Measurements from ENCODE around the gene BMAL2.

The BMAL2 gene, protein sequence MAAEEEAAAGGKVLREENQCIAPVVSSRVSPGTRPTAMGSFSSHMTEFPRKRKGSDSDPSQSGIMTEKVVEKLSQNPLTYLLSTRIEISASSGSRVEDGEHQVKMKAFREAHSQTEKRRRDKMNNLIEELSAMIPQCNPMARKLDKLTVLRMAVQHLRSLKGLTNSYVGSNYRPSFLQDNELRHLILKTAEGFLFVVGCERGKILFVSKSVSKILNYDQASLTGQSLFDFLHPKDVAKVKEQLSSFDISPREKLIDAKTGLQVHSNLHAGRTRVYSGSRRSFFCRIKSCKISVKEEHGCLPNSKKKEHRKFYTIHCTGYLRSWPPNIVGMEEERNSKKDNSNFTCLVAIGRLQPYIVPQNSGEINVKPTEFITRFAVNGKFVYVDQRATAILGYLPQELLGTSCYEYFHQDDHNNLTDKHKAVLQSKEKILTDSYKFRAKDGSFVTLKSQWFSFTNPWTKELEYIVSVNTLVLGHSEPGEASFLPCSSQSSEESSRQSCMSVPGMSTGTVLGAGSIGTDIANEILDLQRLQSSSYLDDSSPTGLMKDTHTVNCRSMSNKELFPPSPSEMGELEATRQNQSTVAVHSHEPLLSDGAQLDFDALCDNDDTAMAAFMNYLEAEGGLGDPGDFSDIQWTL

GRCh38 chr12:27332714-27333402 is at the start of gene BMAL2:
Gene BMAL2, plus strand, starts transcription at chr12:27332836. Its CDS starts 237 bp downstream, at chr12:27333073.
- DNase-seq (ENCODE audit: low read depth): no peak

- DNase-seq (ENCODE audit: low read depth): no peak
These were observed 48.6 kb upstream of the BMAL2 start for GRCh38 chr12:27284021-27284420.

GRCh38 chr12:27284751-27285150 is 47.9 kb upstream of the BMAL2 start:
- DNase-seq (ENCODE audit: low read depth): no peak

DNA sequence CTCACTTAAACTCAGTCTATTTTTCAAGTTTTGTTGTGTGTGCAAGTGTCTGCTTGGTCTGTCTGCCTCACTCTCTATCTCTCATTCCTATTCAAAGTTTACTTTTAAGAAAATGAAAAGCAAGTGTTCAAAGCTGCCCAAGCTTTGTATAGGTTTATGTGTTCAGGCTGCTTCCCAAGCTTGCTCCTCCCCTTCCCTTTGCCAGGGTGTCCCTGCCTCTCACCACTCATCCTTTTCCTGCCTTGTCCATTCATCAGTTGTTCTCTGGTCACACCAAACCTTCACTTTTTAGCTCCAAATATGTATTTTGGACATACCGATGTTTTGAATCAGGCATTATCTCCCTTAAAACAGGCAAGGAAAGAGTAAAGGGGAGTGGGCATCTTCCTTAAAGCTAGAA is 47.2 kb upstream of the BMAL2 start:
- DNase-seq (ENCODE audit: low read depth): no peak

GRCh38 chr12:27289414-27289813 is 43.2 kb upstream of the BMAL2 start:
- DNase-seq (ENCODE audit: low read depth): no peak

DNA sequence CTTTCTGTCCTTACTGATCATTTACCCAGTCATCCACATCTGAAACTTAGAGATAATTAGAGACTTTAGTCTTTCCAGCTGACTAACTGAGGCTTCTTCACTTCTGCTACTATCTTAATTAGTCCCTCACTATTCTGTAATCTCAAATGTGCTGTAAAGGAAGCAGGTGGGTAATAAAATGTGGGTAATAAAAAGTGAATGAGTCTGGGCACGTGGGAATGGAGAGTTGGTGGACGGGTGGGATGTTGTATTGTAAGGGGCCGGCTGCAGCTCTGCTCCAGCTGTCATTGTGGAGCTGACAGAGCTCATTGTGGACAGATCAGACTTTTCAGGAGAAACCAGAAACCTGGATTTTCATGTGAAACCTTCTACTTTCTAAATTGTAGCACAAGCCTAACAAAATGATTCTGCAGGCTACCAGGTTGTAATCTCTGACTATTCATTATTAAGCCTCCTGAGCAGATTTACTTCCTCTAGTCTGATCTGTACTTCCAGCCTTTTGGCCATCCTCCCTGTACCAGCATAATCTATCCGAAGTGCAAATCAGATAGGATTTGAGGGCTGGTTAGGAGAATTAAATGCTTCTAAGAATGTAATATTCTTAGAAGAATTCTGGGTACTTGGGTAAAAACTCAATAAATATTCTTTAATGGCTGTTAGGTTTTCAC is 42.0 kb upstream of the BMAL2 start:
- DNase-seq (ENCODE audit: low read depth): no peak

- DNase-seq (ENCODE audit: low read depth): no peak
These were observed 40.8 kb upstream of the BMAL2 start for GRCh38 chr12:27291862-27292261.

GRCh38 chr12:27292718-27293117 is 39.9 kb upstream of the BMAL2 start:
- no peak for DNase-seq (ENCODE audit: low read depth)

DNA sequence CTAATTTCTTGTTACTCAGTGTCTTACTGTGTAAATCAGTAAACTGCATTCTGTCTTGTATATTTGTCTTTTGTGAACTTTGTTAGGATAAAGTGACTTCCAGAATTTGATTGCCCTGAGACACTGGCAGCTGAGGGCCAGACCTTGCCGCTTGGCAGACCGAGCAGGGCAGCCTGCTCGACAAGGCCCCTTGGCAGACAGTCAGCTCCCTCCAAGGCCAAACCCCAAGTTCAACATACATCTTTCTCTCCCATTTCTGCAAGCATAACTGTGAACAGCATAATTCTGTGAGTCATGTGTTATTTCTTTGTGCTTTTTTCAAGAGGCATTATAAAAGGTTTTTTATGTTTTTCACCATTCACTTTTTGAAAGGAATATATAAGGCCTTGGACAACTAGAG is 39.2 kb upstream of the BMAL2 start:
- DNase-seq (ENCODE audit: low read depth): no peak

GRCh38 chr12:27296674-27297073 is 36.0 kb upstream of the BMAL2 start:
- no peak for DNase-seq (ENCODE audit: low read depth)

DNA sequence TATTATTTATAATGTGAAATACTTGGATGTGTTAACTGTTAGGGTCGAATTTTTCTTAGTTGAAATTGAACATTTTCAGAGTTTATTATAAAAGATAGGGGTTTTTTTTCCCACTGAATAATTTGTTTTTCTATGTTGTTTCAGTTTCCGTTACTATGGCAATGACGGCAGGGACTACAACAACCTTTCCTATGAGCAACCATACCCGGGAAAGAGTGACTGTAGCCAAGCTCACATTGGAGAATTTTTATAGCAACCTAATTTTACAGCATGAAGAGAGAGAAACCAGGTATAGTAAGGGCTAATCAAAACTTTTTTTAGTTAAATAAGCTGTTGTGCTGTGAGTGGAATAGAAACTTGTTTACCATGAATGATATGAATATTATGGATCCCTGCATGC is 35.1 kb upstream of the BMAL2 start:
- DNase-seq (ENCODE audit: low read depth): no peak

DNA sequence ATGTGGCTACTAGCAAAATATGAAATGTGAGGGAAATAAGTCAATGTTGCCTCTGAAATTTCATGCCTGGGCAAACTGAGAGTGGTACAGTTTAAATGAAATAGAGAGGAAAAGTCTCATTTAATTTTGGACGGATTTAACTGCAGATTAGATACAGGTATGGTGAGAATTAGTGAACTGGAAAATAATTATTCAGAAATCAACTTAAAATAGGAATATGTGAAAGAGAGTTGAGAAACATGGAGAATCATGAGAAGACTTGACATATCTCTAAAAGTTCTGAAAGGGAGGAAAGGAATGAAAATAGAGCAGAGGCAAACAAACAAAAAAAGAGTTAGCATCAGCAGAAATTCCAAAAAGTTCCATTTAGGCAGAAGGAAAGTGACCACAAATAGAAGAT is 33.5 kb upstream of the BMAL2 start:
- DNase-seq (ENCODE audit: low read depth): no peak

GRCh38 chr12:27300226-27300625 is 32.4 kb upstream of the BMAL2 start:
- DNase-seq (ENCODE audit: low read depth): no peak

DNA sequence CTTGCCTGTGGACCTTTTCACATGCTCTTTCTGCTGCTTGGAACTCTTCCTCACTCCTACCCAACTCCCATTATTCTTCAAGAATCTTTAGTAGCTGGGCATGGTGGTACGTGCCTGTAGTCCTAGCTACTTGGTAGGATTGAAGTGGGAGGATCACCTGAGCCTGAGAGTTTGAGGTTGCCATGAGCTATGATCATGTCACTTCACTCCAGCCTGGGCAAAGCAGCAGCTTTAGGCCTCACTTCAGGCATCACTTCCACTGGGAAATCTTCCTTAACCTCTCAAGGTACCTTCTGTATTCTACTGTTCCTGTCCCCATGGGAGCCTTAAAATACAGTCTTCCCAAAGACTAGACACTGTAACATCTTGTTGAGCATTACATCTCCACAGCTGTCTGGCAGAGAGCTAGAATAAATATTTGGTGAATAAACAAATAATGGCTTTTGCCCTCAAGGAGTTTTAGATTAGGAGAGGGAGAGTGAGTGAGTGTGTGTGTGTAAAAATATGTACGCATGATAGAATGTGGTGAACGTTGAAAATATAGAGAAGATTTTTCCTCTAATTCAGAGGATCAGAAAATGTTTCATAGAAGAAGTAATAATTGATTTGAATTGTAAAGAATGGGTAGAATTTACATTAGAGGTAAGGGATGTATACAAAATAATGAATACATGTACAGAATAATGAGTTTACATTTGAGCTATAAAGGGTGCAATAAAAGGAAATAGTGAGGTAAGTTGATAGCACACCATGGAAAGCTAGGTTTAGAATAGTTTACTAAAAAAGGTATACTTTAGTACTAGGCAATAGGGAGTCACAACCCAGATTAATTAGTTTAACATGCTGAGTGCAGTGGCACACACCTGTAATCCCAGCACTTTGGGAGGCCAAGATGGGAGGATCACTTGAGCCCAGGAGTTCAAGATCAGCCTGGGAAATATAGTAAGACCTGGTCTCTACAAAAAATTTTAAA is 29.2 kb upstream of the BMAL2 start:
- DNase-seq (ENCODE audit: low read depth): no peak

DNA sequence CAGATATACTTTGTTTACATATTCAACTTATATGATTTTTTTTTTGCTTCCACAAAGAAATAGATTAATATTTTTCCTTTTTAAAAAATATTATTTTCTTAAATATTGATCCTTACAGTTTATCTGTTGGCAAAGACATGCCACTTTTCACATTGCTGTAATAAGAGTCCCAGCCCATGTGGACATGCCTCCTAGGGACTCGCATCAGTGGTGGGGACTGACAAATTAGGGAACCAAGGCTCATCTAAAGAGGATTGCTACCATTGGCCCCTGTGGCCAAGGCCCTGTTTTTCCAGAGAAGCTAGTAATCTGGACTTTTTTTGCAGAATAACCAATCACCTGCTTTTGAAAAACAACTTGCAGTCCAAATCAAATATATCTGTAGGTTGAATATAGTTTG is 27.8 kb upstream of the BMAL2 start:
- no peak for DNase-seq (ENCODE audit: low read depth)

GRCh38 chr12:27305673-27306456 is 26.8 kb upstream of the BMAL2 start:
- no peak for DNase-seq (ENCODE audit: low read depth)

GRCh38 chr12:27309293-27309994 is 23.2 kb upstream of the BMAL2 start:
- no peak for DNase-seq (ENCODE audit: low read depth)

DNA sequence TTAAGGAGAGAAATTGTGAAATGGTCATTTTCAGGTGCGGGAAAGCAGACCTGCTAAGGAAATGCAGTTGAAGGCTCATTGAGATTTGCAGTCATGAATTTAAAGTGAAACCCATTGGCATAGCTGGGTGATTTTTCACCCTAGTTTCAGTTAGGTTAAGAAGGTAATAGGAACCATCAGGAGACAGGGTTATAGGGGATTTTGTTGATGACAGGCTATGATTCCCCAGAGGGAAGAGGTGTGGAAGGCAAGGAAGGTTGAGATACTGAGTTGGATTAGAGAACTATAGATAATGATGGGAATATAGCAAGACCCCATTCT is 22.7 kb upstream of the BMAL2 start:
- DNase-seq (ENCODE audit: low read depth): no peak

GRCh38 chr12:27316947-27317346 is 15.7 kb upstream of the BMAL2 start:
- no peak for DNase-seq (ENCODE audit: low read depth)

- no peak for DNase-seq (ENCODE audit: low read depth)
These were observed 13.2 kb upstream of the BMAL2 start for GRCh38 chr12:27319409-27319808.
